ENCODE measurements around the gene GRID1.

DNA sequence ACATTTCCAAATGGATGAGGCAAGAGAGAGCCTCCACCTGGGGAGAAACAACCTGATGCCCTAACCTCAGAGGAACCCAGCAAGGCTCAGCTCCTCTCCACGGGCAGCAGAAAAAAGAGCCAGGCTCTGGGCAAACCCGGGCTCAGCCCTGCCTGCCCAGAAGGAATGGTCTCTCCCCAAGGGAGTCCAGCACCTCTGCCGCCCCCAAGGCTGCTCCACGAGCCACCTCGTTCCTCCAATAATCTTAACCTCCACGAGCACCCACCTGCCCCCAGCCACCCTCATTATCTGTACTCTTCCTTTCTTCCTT lies 154.2 kb downstream of the GRID1 start:
- TF ChIP-seq, protein P1, sequence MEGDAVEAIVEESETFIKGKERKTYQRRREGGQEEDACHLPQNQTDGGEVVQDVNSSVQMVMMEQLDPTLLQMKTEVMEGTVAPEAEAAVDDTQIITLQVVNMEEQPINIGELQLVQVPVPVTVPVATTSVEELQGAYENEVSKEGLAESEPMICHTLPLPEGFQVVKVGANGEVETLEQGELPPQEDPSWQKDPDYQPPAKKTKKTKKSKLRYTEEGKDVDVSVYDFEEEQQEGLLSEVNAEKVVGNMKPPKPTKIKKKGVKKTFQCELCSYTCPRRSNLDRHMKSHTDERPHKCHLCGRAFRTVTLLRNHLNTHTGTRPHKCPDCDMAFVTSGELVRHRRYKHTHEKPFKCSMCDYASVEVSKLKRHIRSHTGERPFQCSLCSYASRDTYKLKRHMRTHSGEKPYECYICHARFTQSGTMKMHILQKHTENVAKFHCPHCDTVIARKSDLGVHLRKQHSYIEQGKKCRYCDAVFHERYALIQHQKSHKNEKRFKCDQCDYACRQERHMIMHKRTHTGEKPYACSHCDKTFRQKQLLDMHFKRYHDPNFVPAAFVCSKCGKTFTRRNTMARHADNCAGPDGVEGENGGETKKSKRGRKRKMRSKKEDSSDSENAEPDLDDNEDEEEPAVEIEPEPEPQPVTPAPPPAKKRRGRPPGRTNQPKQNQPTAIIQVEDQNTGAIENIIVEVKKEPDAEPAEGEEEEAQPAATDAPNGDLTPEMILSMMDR (IDR thresholded peaks at IDR 0.05; ENCODE audit: insufficient read depth, low read depth, low read length), result no peak
- TF ChIP-seq EZH2 (IDR thresholded peaks at IDR 0.05; ENCODE audit: insufficient read depth, low read length), result no peak
